SH-SY5Y (cell line): ENCODE measurements around the gene CABP4.

Experiments
- GATA2 ChIP-seq: IDR thresholded peaks from 2 replicates; pipeline ENCODE4 v1.6.1; 2011; ENCODE audit warnings: mild to moderate bottlenecking, low read depth, low read length
- GATA3 ChIP-seq: IDR thresholded peaks from 2 replicates; pipeline ENCODE4 v1.6.1; 2011; ENCODE audit warnings: low read depth, mild to moderate bottlenecking, low read length, moderate library complexity

Gene CABP4

GRCh38 chr11:67466367-67466766 is 11.2 kb downstream of the CABP4 start:
- TF ChIP-seq GATA3 (no peak), GATA2 (no peak)

GRCh38 chr11:67466962-67467771 is 12.0 kb downstream of the CABP4 start:
- TF ChIP-seq GATA3 (no peak), GATA2 (no peak)

DNA sequence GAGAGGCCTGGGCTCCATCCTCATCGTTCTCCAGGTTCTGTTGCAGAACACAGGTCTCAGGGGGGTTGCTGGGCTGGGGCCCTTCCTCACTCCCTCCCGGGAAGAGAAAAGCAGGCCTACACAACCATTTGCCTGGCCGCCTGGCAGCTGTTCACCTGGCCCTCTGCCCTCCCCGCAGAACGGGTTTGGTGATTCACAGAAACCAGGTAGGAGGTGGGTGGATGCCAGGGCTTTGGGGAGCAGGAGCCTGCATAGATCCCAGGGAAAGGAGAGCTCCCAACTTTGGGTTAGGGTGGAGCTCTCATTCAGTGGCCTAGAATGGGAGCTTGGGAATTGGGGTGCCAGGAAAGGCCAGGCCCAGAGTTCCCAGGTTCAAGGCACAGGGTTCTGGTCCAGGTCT is 12.9 kb downstream of the CABP4 start:
- TF ChIP-seq GATA3 (no peak), GATA2 (no peak)

DNA sequence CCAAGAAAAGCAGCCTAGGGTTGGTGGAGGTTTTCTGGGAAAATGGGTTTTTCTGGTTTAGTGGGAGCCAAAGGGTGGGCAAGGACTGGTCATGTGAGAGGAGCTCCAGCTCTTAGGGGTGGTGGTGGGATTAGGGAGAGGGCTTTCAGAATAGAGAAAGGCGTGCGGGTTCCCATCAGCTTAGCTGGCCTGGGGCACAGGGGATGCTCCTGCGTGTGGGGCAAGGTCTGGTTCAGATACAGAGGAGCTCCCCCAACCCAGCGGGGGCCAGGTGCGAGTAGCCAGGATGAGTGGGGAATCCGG is 13.3 kb downstream of the CABP4 start:
- TF ChIP-seq GATA3 (no peak), GATA2 (no peak)

DNA sequence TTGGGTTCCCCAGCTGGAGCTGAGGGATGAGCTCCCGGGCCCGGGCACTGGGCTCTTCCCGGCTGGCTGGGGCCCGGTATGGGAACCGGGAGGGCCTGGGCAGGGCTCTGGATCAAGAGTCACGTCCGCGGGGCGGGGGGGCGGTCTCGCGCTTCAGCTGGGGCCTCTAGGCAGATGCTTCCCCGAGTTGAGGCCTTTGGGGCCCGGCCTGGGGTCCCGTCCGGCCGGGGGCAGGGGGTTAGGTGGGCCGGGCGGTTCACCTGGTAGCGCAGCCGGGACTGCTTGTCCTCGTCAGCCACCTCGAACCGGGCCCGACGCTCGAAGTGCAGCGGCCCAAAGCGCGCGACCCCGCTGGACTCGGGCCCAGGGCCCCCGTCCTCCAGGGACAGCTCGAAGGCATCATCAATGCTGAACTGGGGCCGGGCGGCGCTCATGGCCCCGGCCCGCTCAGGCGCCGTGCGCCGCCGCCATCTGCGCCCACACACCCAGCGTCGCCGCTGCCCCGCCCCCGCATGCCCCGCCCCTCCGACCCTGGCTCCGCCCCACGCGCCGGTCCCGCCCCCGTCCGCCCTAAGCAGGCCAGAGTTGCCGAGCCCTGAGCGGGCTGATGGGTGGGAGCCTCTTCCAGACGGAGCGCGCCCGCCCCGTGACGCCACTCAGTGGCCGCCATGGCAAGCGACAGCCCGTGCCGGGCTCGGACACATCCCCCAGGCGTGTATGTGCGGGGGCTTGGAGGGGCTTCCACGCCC is 13.8 kb downstream of the CABP4 start, which contains the start of gene TMEM134:
TSS of gene TMEM134 (minus strand) at position 493 of the 749 bp plus-strand sequence. CDS start at position 434, 59 bp downstream.
- TF ChIP-seq GATA3 (no peak), GATA2 (no peak)

GRCh38 chr11:67469508-67469811 is 14.3 kb downstream of the CABP4 start:
- no peak for TF ChIP-seq GATA2
- TF ChIP-seq GATA3, result no peak

DNA sequence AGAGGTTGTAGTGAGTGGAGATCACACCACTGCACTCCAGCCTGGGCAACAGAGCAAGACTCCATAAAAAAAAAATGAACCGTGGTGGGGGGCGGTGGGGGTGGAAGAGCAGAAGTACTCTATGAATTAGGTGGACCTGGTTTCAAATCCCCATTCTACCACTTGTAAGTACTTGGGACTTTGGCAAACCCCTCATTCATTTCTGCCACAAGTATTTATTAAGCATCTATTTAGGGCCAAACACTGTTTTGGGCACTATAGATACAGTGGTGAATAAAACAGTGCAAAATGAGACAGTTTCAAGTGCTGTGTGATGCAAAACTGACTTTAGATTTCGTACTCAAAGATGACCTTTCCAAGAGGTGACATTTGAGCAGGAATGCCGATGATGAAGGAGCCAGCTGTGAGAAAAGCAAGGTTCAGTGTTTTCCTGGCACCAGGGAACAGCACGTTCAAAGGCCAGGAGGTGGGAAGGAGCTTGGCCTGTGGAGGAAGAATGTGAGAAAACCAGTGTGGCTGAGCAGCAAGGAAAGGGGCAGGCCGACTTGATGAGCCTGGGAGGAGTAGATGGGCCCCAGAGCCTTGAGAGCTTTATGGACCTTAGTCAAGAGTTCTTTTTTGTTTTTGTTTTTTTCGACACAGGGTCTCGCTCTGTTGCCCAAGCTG is 15.3 kb downstream of the CABP4 start:
- TF ChIP-seq GATA3, result no peak
- TF ChIP-seq GATA2, result no peak

DNA sequence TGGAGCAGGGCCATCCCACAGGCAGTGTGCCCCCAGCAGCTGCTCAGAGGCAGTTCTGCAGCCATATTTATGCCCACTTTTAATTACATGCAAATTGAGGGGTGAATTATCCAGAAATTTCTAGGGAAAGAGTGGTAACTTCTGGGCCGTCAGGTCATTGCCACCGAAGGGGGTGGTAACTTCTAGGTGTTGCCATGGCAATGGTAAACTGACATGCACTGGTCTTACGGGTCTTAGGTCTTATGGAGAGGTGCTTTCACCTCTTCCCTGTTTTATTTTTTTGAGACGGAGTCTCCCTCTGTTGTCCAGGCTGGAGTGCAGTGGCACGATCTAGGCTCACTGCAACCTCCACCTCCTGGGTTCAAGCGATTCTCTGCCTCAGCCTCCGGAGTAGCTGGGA is 17.7 kb downstream of the CABP4 start:
- no peak for TF ChIP-seq GATA3
- TF ChIP-seq GATA2, result no peak

GRCh38 chr11:67482275-67482826 is 27.2 kb downstream of the CABP4 start:
- no peak for TF ChIP-seq GATA2
- TF ChIP-seq GATA3, result no peak

DNA sequence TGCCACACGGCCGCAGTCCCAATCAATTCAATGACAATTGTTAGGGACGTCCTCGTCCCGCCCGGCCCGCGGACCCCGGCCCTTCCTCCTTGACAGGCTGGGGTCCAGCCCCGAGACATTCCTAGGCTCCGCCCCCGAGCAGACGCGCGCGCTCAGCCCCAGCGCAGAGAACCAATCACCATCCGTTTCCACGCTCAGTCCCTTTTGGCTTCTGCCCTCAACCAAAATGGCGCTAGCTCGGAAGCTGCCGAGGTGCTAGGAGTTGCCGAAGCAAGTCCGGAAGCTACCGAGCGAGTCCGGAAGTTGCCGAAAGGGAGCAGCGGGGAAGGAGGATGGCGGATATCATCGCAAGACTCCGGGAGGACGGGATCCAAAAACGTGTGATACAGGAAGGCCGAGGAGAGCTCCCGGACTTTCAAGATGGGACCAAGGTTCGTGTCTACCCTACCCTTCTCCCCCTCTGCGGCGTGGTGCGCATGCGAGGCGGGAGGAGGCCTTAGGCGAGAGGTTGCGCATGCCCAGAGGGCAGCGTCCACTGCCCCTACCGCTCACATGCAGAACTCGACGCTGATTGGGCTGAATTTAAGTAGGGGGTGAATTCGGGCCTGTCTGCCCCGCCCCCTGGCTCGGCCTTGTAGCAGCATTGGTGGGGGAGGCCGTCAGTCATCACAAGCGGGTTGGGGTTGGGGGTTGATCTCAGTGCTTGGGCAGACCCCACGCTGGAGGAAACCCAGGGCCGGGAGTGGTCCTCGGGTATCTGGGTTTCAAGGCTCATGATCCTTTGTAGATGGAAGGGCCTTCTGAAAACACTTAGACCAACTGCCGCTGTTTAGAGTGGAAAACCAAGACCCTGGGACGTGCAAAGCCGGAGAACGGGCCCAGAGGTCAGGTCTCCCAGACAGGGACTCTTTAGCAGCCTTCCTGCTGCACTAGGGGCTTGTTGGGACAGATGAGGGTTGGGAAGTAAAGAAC is 28.0 kb downstream of the CABP4 start, which contains the start of gene AIP:
TSS of gene AIP (plus strand) at position 200 of the 972 bp plus-strand sequence. CDS start at position 333, 133 bp downstream.
- TF ChIP-seq GATA2, result no peak
- TF ChIP-seq GATA3, result no peak

DNA sequence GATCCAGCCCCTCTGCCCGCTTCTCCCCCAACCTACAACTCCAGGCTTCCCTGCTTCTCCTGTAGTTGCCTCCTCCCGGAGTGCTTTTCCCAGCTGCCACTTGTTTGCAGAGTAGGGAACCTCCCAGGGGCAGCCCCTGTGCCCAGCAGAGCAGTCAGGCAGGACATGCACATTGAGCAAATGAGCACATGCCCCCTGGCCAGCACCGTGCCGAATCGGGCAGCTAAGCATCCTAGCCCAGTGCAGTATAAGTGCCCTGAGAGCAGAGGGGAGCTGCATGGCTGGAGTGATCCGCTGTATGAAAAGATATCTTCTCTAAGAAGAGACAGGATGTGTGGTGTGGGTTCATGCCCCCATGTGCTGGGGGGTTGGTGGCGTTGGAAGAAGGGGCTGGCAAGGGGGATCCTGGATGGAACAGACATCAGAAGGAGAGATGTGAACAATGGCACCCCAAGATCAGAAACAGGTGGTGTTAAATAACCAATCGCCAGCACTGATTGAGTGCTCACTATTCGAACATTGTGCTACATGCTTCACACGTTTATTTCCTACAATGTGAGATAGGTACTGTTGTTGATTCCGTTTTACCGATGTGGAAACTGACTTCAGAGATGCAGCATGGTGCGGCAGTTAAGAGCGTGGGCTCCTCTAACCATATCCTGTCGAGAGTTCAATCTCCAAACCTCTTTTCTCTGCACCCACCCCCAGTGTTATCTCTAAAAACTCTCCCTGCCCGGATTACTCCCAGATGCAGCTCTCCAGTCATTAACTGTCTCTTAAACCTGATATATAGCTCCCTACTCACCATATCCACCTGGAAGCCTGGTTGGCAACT is 28.9 kb downstream of the CABP4 start:
- TF ChIP-seq GATA3 (no peak), GATA2 (no peak)

DNA sequence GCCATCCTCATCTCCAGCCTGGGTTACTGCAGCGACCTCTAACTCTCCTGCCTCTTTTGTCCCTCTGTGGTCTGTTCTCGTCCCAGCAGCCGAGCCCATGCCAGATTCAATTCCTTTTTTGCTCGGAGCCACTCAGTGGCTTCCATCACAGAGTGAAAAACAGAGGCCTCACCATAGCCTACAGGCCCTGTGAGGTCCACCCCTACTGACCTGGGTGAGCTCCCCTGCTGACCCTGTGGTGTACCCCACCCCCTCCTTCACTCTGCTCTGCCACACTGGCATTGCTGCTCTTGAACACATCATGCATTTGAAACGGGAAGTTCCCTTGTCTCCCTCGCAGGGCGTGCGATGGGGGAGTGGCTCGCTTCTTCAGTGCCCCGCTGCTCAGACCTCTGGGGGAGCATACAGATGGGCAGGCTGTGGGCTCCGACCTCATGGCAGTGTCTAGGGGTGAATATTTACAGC is 29.7 kb downstream of the CABP4 start:
- no peak for TF ChIP-seq GATA2
- no peak for TF ChIP-seq GATA3

DNA sequence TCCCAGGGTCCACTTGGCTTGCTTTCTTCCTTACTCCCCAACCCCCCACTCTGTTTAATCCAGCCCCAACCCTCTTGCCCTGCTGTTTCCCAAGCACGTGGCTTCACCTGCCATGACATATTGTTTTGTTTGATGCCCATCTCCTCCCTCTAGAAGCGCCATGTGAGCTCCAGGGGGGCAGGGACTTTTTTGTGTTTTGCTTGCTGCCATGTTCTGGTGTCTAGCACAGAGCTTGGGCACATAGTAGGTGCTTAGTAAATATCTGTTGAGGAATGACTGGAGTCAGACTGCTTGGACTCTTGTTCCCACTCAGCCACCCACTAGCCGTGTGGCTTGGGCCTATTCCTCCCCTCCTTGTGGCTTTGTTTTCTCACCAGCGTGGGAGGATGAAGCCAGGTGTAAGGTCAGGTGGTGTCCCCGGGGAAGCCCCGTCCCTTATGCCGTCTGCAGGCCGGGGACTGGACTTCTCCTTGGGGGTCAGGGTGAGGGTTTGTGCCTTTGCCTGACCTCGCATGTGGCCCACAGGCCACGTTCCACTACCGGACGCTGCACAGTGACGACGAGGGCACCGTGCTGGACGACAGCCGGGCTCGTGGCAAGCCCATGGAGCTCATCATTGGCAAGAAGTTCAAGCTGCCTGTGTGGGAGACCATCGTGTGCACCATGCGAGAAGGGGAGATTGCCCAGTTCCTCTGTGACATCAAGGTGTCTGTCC is 31.5 kb downstream of the CABP4 start:
- TF ChIP-seq GATA3 (no peak), GATA2 (no peak)
